LNCaP clone FGC (cell line): Measurements from ENCODE around the gene NKAPL.

Source experiments
- DNase-seq: peaks from one replicate; pipeline ENCODE4 v3.0.0-alpha.2; 2011; ENCODE audit warnings: low read depth
- H3K4me3 ChIP-seq: 2 replicates; pipeline ENCODE4 v1.5.1; 2011; ENCODE audit warnings: mild to moderate bottlenecking, low read depth, low read length, control low read depth
- TF ChIP-seq, protein P1 (sequence below): IDR thresholded peaks from 2 replicates; pipeline ENCODE4 v1.5.1; 2012; ENCODE audit warnings: mild to moderate bottlenecking; ENCODE audit not compliant: control insufficient read depth, insufficient read depth; ENCODE audit errors: extremely low read depth

Gene NKAPL

DNA sequence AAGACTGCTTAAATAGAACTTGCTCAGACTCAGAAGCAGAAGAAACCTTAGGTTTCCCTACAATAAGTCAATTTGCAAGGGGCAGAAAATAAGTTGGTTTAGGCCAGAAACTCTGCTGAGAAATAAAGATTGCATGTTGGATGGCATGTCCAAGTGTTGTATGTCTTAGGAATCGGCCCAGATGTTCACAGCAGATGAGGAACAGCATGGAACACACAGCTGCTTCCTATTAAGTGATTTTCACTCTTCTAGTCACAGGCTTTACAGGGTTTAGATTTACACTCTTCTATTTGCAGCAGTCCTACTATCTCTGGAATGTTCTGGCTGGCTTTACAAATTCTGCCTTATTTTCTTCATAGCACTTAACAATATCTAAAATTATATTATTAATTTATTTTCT, 10.2 kb upstream of the NKAPL start:
- no peak overlapping the region for H3K4me3 ChIP-seq
- no peak for DNase-seq
- TF ChIP-seq, protein P1, sequence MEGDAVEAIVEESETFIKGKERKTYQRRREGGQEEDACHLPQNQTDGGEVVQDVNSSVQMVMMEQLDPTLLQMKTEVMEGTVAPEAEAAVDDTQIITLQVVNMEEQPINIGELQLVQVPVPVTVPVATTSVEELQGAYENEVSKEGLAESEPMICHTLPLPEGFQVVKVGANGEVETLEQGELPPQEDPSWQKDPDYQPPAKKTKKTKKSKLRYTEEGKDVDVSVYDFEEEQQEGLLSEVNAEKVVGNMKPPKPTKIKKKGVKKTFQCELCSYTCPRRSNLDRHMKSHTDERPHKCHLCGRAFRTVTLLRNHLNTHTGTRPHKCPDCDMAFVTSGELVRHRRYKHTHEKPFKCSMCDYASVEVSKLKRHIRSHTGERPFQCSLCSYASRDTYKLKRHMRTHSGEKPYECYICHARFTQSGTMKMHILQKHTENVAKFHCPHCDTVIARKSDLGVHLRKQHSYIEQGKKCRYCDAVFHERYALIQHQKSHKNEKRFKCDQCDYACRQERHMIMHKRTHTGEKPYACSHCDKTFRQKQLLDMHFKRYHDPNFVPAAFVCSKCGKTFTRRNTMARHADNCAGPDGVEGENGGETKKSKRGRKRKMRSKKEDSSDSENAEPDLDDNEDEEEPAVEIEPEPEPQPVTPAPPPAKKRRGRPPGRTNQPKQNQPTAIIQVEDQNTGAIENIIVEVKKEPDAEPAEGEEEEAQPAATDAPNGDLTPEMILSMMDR, result no peak

DNA sequence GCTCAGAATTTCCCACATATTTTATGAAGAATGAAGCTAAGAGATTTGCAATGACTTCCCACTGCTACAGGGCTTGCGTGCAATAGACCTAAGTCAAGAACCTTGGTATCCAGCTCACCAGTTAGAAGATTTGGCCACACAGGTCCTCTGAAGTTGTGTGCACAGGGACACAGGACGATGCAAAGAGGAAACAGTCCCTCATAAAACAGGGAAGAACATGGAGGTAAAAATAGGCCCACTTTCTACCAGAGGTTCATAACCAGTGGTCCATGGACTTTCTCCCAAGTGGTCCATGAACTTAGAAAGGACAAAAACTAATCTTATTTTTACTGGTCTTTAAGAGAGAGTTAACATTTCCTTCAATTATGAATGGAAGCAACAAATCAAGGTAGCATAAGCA, 8.3 kb upstream of the NKAPL start:
- peak overlapping the region; percentile 89 for H3K4me3 ChIP-seq
- TF ChIP-seq, protein P1, result no peak
- DNase-seq, result no peak

DNA sequence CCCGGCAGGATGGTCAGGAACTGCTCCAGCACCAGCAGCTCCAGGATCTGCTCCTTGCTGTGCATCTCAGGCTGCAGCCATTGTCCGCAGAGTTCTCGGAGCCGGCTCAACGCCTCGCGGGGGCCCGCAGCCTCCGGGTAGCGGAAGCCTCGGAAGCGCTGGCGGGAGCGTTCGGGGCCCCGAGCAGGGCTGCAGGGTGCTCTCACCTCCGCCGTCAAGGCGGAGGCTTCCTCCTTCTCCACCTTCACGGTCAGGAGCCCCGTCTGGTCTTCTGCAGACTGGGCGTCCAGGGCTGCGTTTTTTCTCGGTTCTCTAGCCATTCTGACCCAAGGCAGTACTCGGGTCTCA, 7.5 kb upstream of the NKAPL start:
- H3K4me3 ChIP-seq, result peak overlapping the region; percentile 89
- TF ChIP-seq, protein P1, result no peak
- DNase-seq, result no peak

DNA sequence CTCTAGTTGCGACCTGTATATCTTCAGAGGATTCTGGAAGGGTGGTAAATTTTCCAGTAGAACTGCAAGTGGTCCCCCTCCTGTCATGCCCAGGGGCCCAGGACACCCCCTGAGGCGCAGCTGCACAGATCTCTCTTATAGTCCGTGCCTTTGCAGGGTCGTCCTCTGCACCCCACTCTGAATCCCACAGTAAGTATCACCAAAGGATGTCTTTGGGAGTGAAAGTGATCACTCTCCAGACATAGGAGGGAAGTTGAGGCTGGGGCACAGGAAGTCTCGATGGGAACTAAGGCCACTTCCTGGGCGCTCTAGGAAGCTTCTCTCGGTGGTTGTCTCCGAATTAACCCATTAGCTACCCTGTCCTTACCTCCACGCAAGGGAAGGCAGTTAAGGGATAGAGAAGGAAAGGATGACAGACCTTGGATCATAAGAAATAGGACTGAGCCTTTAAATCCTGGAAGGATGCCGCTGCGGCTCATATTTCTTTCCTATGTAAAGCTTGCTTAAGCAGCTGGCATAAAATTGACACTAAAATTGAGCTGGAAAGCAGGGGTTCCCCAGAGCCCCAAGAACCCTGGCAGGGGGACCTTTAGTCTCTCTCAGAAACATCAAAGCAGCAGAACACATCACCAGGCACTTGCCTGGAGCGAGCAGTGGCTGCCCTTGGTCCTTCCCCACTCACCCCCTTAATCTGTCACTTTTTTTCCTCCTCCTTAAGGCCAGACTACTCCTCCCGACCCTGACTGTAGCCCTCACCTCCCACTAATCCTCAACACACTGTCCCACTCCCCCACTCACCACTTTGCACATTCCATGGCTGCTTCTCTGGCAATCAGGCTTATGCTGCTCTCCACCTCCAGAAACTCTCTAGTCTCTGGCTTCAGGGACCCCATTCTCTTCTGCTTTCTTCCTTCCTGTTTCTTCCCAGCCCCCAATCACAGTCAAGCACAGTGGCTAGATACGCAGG, 6.8 kb upstream of the NKAPL start, which contains the start of gene ZKSCAN4:
Gene ZKSCAN4, minus strand, starts transcription at position 261 of the 967 bp plus-strand sequence. CDS start 289 bp downstream, outside the sequence.
- DNase-seq, result peak; percentile 87
- TF ChIP-seq, protein P1, result no peak
- peak within 1 kb of the TSS; percentile 89 for H3K4me3 ChIP-seq

DNA sequence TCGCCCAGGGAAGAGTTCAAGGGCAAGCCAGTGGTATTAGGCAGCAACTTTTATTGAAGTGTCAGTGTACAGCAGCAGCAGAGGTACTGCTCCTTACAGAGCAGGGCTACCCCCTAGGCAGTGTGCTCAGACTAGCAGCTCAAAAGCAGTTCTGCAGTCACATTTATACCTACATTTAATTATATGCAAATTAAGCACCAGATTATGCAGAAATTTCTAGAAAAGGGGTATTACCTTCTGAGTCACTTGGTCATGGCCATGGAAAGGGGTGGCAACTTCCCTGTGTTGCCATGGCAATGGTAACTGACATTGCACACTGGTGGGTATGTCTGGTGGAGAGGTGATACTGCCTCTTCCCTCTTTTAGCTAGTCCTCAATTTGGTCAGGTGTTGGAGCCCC, 5.0 kb upstream of the NKAPL start:
- no peak for DNase-seq
- TF ChIP-seq, protein P1, result no peak
- no peak overlapping the region for H3K4me3 ChIP-seq

DNA sequence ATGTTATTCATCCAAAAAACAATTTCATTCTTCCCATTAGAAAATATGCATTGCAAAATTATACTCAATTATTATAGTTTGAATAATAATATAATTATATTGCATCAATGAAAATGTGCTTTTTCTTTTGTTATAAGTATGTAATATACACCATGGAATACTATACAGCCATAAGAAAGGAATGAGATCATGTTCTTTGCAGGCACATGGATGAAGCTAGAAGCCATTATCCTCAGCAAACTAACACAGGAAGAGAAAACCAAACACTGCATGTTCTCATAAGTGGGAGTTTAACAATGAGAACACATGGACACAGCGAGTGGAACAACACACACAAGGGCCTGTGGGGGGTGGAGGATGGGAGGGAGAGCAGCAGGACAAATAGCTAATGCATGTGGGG, 2.1 kb upstream of the NKAPL start:
- H3K4me3 ChIP-seq, result no peak overlapping the region
- no peak for DNase-seq
- TF ChIP-seq, protein P1, result no peak
